Upper lobe of right lung (tissue), 1 donor: ENCODE results near the gene SLC38A6. TPM values are rescaled to one million over a fixed set of nuclear protein-coding genes. Genes with fewer than 3 reads are reported as not detected.

Experiments
- ATAC-seq: fragments of 200-7000 bp; cut with Tn5 transposase; one replicate; pipeline ENCODE4 v1.9.1; 2020; ENCODE audit warnings: mild to moderate bottlenecking, moderate library complexity
- DNase-seq: peaks from one replicate; pipeline ENCODE4 v3.0.0-alpha.2; 2020
- H3K27ac ChIP-seq: fragments of 200-600 bp; one replicate; pipeline ENCODE4 v1.8.0; 2022
- H3K27me3 ChIP-seq: fragments of 200-600 bp; one replicate; pipeline ENCODE4 v1.8.0; 2022; ENCODE audit warnings: mild to moderate bottlenecking
- H3K36me3 ChIP-seq: fragments of 200-600 bp; one replicate; pipeline ENCODE4 v1.8.0; 2022
- H3K4me1 ChIP-seq: fragments of 200-600 bp; one replicate; pipeline ENCODE4 v1.8.0; 2022
- H3K4me3 ChIP-seq: fragments of 200-600 bp; one replicate; pipeline ENCODE4 v1.8.0; 2022; ENCODE audit warnings: mild to moderate bottlenecking
- H3K9me3 ChIP-seq: fragments of 200-600 bp; one replicate; pipeline ENCODE4 v1.8.0; 2022
- CTCF ChIP-seq: fragments of 200-600 bp; IDR thresholded peaks from one replicate; pipeline ENCODE4 v1.8.0; 2022; ENCODE audit warnings: antibody characterized with exemption
- intact Hi-C: fragments of 100-400 bp; cut with DNase I; formaldehyde crosslinking; loops from one replicate; pipeline ENCODE4 v1.11.0; 2022
- total RNA-seq: library from RNA; stranded (reverse); fragmentation: NEBNext Ultra II Directional; extraction: Animal tissue kit (Norgen Biotek cat#: 25700); gene quantifications from one replicate; pipeline ENCODE4 v1.2.1, GENCODE V29; 2021
- donor health status: DM: no; HTN: yes; CAD: no; lungs with severe emphysema.

SLC38A6 gene
- total RNA-seq, 1 donor from 2014 or later, result 24.3 TPM

GRCh38 chr14:60971271-60971670 lies 9.8 kb upstream of the SLC38A6 start:
- TF ChIP-seq CTCF, result no peak
- H3K36me3 ChIP-seq, result peaks cover 7% of the 10 kb centered on the region
- no peak overlapping the region for H3K27ac ChIP-seq
- intact Hi-C loops, result no loop called here
- H3K9me3 ChIP-seq, result no peaks in the 10 kb centered on the region
- no peak overlapping the region for H3K4me3 ChIP-seq
- DNase-seq (no peak), ATAC-seq (no peak)
- H3K27me3 ChIP-seq, result no peaks in the 10 kb centered on the region
- no peaks in the 10 kb centered on the region for H3K4me1 ChIP-seq

GRCh38 chr14:60972295-60972694 lies 8.8 kb upstream of the SLC38A6 start:
- no peaks in the 10 kb centered on the region for H3K27me3 ChIP-seq
- no peak for TF ChIP-seq CTCF
- H3K4me3 ChIP-seq, result no peak overlapping the region
- H3K4me1 ChIP-seq, result no peaks in the 10 kb centered on the region
- H3K36me3 ChIP-seq, result peaks cover 7% of the 10 kb centered on the region
- no peaks in the 10 kb centered on the region for H3K9me3 ChIP-seq
- intact Hi-C loops, result no loop called here
- ATAC-seq (no peak), DNase-seq (no peak)
- H3K27ac ChIP-seq, result no peak overlapping the region

DNA sequence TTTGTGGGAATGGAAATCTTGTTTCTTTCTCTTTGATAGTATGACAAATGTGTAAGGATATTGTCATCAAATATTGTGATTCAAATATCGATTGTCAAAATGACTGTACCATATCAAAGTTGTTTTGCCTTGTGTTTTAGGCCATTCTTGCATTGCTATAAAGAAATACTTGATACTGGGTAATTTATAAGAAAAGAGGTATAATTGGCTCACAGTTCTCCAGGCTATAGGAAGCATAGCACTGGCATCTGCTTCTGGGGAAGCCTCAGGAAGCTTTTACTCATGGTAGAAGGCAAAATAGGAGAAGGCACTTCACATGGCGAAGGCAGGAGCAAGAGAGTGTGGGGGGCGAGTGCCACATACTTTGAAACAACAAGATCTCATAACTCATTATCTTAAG lies 8.0 kb upstream of the SLC38A6 start:
- no peaks in the 10 kb centered on the region for H3K27me3 ChIP-seq
- TF ChIP-seq CTCF, result no peak
- no peak overlapping the region for H3K4me3 ChIP-seq
- DNase-seq (no peak), ATAC-seq (no peak)
- H3K9me3 ChIP-seq, result no peaks in the 10 kb centered on the region
- peaks cover 7% of the 10 kb centered on the region for H3K36me3 ChIP-seq
- intact Hi-C loops, result no loop called here
- H3K4me1 ChIP-seq, result peaks cover 4% of the 10 kb centered on the region
- H3K27ac ChIP-seq, result no peak overlapping the region

DNA sequence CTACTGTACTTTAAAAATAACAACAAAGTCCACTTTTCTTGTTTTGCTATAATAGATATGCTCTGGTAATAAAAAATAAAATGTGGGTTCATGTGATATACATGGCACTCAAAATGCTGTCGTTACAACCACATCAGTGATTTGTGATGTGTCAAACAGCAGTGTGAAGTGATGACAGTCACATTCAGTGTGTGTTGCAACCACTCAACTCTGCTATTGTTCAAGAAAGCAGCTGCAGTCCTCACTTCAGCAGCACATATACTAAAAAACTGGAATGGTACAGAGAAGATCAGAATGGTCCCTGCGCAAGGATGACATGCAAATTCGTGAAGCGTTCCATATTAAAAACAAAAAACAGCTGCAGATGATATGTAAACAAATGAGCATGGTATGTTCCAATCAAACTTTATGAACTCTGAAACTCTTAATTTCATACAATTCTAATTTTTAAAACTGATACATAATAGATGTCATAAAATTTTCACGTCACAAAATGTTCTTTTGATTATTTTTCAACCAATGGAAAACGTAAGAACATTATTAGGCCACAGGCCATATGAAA lies 6.9 kb upstream of the SLC38A6 start:
- H3K36me3 ChIP-seq, result peaks cover 7% of the 10 kb centered on the region
- H3K27ac ChIP-seq, result no peak overlapping the region
- H3K9me3 ChIP-seq, result no peaks in the 10 kb centered on the region
- DNase-seq, result no peak
- ATAC-seq, result no peak
- TF ChIP-seq CTCF, result no peak
- H3K4me1 ChIP-seq, result peaks cover 10% of the 10 kb centered on the region
- no peak overlapping the region for H3K4me3 ChIP-seq
- intact Hi-C loops, result no loop called here
- H3K27me3 ChIP-seq, result no peaks in the 10 kb centered on the region

GRCh38 chr14:60975551-60975950 lies 5.5 kb upstream of the SLC38A6 start:
- Histone ChIP-seq H3K36me3 (peaks cover 7% of the 10 kb centered on the region), H3K27me3 (no peaks in the 10 kb centered on the region), H3K27ac (no peak overlapping the region), H3K9me3 (no peaks in the 10 kb centered on the region), H3K4me1 (peaks cover 19% of the 10 kb centered on the region), H3K4me3 (no peak overlapping the region)
- intact Hi-C loops, result no loop called here
- no peak for TF ChIP-seq CTCF
- ATAC-seq, result no peak
- no peak for DNase-seq

DNA sequence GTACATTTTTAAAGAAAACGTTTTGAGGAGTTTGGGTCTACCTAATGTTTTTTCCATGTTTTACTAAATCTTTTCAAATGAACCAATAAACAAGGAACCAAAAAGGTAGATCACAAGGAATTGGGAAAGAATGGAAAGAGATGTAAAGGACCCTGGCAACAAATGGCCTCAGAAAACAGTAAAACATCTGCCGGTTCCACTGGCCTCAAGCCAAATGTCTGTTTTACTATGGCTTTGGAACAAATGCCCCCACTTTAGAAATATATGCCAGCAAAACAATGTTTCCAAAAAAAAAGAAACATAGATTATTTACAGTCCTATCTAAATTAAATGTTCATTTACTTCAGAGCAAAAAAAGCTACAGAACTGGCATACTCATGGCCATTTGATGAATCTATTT lies 3.2 kb upstream of the SLC38A6 start:
- no peak for TF ChIP-seq CTCF
- Histone ChIP-seq H3K9me3 (no peaks in the 10 kb centered on the region), H3K4me3 (no peak overlapping the region), H3K36me3 (peaks cover 7% of the 10 kb centered on the region), H3K27me3 (no peaks in the 10 kb centered on the region), H3K4me1 (peaks cover 27% of the 10 kb centered on the region), H3K27ac (no peak overlapping the region)
- no peak for DNase-seq
- intact Hi-C loops, result no loop called here
- ATAC-seq, result no peak
